ENCODE results near the gene CHIA.
A peak's percentile ranks its signal among the peaks of the same experiment; 100 is the strongest.

The CHIA gene

DNA sequence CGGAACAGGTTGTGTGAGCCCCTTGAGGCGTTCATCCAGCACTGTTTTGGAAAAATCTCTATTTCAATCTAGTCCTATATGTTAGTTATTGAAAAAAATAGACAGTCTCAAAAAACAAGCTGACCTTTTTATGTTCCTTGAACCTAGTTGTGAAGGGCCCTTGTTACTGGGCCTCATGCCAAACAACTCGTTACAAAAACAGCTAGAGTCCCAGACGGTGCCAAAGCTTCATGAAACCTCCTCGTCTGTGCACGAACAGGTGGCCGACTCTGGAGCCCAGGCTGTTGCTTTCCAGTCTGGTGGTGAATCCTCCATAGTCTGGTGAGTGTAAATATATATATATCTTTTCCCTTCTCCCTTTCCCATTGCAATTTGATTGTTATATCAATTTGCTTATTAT, at the start of gene CHIA:
Gene CHIA (plus strand): TSS at position 222 of the 400 bp plus-strand sequence. CDS start 19,617 bp downstream, outside the sequence.
- DNase-seq (ENCODE audit: low read depth, low spot score) = peak; percentile 38

- peak; percentile 28 for DNase-seq (ENCODE audit: low read depth, low spot score)
These were observed 48.9 kb upstream of the CHIA start for GRCh38 chr1:111241797-111242196.

- DNase-seq (ENCODE audit: low read depth, low spot score) = no peak
These were observed 47.7 kb upstream of the CHIA start for GRCh38 chr1:111242805-111243523.

DNA sequence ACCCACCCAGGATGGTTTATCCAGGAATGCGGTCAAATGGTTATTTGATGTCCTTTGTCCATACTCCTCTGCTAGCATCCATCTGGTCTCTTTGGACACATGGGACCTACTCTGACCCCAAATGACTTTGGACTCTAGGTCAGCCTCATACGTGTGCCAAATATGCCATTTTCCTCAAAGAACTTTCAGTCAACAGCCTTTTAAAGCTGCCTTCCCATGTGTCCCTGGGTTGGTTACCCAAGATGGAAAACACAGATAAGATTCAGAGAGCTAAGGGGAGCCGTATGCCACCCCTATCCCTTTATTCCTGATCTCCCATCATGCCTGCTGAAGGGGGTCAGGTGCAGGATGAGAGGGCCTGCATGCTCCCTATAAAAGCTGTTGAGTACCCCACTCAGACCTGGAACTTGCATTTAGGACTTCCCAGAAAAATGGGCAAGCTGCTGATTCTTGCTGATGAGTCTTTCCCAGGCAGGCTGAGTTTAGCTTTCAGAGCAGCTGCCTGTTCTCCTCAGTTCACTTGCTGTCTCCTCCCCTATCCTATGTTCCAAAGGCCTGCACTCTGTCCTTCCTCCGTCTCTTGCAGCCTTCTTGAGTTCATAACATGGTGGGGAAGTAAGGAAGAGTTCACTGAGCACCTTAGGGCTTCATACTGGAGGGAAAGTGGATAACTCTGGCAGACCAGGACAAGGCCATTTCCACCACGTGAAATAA, 43.4 kb upstream of the CHIA start:
- no peak for DNase-seq (ENCODE audit: low read depth, low spot score)

GRCh38 chr1:111249960-111250359, 40.7 kb upstream of the CHIA start:
- DNase-seq (ENCODE audit: low read depth, low spot score) = no peak

GRCh38 chr1:111251570-111251969, 39.1 kb upstream of the CHIA start:
- DNase-seq (ENCODE audit: low read depth, low spot score) = no peak

DNA sequence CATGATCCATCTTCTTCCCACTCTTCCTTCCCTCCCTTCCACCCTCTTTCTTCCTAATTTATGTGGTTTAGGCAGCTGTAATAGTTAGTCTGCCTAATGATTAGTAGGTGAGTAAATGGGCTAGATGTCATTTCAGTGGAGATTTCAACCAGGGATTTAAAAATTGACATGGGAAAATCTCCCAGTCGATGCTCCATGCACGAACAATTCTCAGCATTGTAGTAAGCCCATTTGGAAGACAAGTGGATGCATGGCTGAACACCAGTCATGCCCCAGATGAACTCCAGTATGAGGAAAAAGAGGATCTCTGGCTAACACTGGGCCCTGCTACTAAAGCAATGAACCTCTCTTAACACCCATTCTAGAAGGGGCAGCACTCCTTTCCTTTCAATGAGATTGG, 37.9 kb upstream of the CHIA start:
- DNase-seq (ENCODE audit: low read depth, low spot score) = no peak

DNA sequence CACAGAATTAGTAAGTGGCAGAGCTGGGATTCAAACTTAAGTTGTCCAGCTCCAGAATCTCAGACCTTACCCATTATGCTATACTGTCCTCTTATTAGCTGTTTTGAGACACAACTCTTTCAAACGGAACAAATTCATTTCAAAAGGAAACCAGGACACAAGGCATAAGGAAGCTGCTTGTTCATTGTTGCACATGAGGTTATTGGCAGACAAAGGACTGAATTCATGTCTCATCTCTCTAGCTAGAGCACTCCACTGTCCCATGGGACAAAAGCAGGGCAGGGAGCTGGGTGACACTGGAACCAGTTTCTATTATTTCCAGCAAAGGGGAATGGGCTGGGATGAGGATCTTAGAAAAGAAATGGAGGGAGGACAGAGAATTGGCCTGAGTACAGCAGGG, 36.8 kb upstream of the CHIA start:
- no peak for DNase-seq (ENCODE audit: low read depth, low spot score)

- no peak for DNase-seq (ENCODE audit: low read depth, low spot score)
These were observed 33.5 kb upstream of the CHIA start for GRCh38 chr1:111256988-111257658.

GRCh38 chr1:111267801-111268508, 22.7 kb upstream of the CHIA start:
- no peak for DNase-seq (ENCODE audit: low read depth, low spot score)

DNA sequence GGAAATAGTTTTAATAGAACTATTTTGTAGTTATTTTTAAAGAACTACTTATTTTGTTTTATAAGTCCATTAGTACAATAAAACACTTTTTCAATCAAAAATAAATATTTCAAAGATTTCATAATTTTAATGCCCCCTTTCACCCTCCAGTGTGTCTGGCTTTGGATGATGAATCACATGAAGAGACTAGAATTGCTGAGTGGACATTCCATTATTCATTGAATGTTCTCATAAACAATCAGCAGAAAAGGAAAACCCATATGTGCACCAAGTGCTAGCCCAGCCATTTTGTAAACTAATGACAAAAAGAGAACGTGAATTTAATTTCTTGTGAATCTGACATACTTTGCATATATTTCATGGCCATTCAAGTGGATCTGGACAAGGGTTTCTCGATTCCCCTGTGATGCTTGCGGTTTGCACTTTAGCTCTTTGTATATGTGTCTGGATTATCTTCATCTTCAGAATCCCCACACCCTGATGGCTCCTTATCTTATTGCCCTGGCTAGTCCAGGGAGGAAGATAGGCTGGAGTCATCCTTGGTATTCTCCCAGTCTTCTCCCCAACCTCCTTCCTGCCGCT, 20.7 kb upstream of the CHIA start:
- DNase-seq (ENCODE audit: low read depth, low spot score) = no peak

DNA sequence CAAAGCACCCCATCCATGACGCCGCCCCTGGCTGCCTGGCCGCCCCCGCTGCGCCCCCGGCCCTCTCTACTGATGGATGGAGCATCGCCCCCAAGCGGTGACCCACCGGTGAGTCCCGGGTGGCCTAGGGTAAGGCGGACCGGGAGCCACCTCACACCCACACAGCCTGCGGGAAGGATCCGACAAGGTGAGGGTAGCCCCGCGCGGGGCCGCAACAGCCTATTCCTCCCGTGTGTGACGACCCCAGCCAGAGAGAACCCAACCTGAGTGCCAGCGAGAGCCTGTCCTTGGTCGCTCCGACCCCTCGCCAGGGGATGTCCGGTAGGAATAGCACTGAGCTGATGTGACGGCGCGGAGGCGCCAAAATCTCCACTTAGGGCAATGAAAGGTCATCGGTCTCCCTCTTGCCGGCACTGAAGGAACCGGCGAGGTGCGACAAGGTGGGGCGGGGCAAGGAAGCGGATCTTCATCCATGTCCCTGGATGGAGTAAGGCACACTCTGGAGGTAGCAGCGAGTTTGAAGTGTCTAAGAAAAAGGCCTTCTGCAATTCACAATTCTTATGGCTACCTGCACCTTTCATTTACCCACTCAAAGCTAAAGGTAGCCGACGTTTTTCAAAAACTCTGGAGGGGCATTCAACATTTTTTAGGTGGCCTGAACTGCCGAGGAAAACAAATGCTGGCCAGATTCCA, 19.7 kb upstream of the CHIA start:
- no peak for DNase-seq (ENCODE audit: low read depth, low spot score)

DNA sequence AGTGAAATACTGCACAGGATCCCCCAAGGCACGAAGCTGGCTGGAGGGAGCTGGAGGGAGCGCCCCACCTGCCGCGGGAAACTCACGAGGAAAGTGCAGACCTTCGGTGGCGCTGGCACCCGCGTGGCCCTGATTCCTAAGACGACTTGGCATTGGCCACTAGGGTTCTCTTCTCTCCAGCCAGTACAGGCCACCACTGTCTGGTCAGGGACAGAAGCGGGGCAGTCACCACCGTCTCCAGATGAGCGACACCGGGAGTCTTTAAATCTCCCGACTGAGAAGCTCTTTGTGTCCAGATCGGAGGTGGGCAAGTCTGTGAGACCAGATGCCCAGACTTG, 19.2 kb upstream of the CHIA start:
- no peak for DNase-seq (ENCODE audit: low read depth, low spot score)

DNA sequence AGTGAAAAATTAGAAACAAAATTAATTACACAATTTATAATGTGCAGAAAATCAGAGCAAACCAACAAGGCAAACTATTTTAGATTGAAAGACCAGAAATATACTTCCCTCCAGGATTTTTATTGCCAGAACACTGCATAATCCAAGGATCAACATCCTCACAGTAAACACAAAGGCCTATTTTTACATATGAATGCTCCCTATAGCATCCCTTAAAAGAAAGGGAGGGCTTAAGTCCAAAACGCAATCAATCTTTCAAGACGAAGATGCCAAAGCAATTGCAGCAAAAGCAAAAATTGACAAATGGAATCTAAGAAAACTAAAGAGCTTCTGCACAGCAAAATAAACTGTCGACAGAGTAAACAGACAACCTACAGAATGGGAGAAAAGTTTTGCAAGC, 18.6 kb upstream of the CHIA start:
- no peak for DNase-seq (ENCODE audit: low read depth, low spot score)

- DNase-seq (ENCODE audit: low read depth, low spot score) = no peak
These were observed 16.0 kb upstream of the CHIA start for GRCh38 chr1:111274653-111275052.

GRCh38 chr1:111275079-111275478, 15.6 kb upstream of the CHIA start:
- peak; percentile 84 for DNase-seq (ENCODE audit: low read depth, low spot score)

GRCh38 chr1:111275780-111276433, 14.7 kb upstream of the CHIA start:
- no peak for DNase-seq (ENCODE audit: low read depth, low spot score)

DNA sequence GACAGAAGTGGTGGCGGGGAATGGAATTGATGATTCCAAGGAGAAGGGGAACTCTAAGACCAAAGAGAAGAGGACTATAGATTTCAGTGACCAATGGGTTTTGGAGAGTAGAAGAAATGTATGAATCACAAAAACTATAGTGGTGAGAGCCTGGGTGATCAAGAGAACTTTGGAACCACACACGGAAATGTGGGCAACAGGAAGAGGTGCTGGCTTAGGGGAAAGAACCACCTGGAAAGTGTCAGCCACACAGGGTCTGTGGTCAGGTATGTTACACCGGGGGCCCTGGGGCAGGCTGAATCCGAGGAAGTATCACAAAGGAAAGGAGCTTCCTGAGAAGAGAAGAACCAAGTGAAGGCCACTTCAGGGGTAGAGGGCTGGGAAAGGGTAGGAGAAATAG, 11.5 kb upstream of the CHIA start:
- no peak for DNase-seq (ENCODE audit: low read depth, low spot score)

DNA sequence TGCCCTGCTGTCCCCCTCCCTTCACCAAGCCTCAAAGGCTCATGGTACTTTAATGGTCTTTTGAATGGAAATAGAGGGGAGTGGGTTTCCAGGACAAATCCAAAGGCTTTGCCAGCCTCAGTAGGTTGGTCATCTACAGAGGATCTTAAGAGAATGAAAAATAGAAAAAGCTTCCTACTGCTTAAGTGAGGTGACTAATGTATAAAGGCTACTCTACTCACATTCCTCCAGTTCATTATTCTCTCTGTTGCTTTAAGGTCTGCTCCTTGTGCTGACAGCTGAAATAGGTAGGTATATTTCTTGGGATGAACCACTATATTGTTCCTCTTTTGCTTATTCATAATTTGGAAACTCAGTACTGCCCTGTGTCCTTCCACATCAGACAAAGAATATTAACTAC, 10.4 kb upstream of the CHIA start:
- DNase-seq (ENCODE audit: low read depth, low spot score) = no peak

DNA sequence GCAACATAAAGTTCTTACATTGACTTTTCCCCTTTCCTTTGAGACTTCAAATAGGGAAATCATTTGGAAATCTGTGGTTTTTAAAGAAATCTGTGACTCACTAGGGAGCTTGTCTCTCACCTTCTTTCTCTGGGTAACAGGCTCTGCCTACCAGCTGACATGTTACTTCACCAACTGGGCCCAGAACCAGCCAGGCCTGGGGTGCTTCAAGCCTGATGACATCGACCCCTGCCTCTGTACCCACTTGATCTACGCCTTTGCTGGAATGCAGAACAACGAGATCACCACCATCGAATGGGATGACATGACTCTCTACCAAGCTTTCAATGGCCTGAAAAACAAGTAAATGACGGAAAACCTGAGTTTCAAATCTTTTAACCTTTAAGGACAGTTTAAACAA, 9.2 kb upstream of the CHIA start:
- peak; percentile 22 for DNase-seq (ENCODE audit: low read depth, low spot score)

- no peak for DNase-seq (ENCODE audit: low read depth, low spot score)
These were observed 6.8 kb upstream of the CHIA start for GRCh38 chr1:111283838-111284237.

Data from astrocyte of the hippocampus (primary cell).